ENCODE data around the gene TCF4.

Gene TCF4

DNA sequence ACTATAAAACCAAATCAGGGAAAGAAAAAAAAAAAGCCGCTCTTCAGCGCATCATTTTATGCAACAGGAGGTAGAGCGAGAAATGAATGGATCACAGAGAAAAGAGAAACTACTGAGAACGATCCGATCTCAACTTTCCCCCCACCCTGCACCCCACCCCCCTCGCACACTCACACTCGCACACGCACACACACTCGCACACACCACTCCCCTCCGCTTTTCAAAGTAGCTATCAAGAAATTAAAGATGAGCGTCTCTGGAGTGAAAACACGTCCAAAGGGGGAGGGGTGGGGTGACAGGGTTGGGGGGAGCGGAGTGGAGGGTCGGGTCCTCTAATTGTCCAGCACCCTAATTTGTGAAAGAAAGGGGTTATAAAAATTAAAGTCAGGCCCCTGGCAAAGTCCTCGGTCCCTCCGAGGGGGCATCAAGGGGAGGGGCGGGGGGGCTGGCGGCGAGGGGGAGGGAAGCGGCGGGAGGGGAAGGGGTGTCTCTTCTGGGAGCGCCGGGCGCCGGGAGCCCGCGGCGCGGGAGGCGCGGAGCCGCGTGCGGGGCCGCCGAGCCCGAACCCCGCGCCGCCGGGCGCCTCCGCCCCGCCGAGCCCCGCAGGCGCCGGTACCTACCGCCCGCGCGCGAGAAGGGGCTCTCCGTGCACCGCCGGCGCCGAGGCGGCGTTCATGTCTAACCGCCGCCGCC, 428 bp downstream of the TCF4 start:
- H3K27ac ChIP-seq (ENCODE audit: poor library complexity, severe bottlenecking): peak overlapping the region; percentile 61
- no peaks in the 10 kb centered on the region for H3K27me3 ChIP-seq (ENCODE audit: insufficient read depth, poor library complexity, severe bottlenecking)
- DNase-seq (ENCODE audit: low spot score) (no peak), ATAC-seq (ENCODE audit: low read depth) (no peak)
- H3K4me1 ChIP-seq (ENCODE audit: insufficient read depth, poor library complexity, severe bottlenecking): peaks cover 3% of the 10 kb centered on the region
- no peaks in the 10 kb centered on the region for H3K36me3 ChIP-seq (ENCODE audit: low read depth)
- H3K9me3 ChIP-seq (ENCODE audit: severe bottlenecking): no peaks in the 10 kb centered on the region
- TF ChIP-seq, protein P1, sequence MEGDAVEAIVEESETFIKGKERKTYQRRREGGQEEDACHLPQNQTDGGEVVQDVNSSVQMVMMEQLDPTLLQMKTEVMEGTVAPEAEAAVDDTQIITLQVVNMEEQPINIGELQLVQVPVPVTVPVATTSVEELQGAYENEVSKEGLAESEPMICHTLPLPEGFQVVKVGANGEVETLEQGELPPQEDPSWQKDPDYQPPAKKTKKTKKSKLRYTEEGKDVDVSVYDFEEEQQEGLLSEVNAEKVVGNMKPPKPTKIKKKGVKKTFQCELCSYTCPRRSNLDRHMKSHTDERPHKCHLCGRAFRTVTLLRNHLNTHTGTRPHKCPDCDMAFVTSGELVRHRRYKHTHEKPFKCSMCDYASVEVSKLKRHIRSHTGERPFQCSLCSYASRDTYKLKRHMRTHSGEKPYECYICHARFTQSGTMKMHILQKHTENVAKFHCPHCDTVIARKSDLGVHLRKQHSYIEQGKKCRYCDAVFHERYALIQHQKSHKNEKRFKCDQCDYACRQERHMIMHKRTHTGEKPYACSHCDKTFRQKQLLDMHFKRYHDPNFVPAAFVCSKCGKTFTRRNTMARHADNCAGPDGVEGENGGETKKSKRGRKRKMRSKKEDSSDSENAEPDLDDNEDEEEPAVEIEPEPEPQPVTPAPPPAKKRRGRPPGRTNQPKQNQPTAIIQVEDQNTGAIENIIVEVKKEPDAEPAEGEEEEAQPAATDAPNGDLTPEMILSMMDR (IDR thresholded peaks at IDR 0.05; ENCODE audit: poor library complexity, severe bottlenecking): no peak
- H3K4me3 ChIP-seq (ENCODE audit: severe bottlenecking): peak overlapping the region; percentile 44

DNA sequence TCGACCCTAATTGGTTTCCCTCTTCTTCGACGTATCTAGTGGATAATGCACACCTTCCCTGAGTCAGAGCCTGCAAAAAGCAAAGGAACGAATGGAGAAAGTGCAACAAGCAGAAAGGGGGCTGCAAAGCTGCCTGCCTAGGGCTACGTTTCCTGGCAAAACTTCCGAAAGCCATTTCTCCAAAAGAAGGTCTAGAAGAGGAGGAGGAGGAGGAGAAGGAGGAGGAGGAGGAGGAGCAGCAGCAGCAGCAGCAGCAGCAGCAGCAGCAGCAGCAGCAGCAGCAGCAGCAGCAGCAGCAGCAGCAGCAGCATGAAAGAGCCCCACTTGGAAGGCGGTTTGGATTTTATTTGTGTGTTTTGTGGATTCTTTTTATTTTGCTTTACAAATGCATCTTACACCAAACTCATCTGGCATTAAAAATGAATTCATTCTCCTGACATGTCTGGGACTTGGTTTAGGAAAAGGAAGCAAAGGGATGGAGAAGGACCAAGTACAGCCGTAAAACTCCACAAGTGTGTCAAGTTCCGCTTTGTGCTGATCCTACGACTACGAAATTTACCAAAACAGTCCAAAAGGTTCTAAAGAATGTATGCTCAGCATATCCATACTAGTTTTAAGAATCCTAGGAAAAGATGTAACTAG, 2.0 kb downstream of the TCF4 start:
- no peak for DNase-seq (ENCODE audit: low spot score)
- Histone ChIP-seq H3K27me3 (ENCODE audit: insufficient read depth, poor library complexity, severe bottlenecking) (no peaks in the 10 kb centered on the region), H3K27ac (ENCODE audit: poor library complexity, severe bottlenecking) (no peak overlapping the region), H3K4me1 (ENCODE audit: insufficient read depth, poor library complexity, severe bottlenecking) (peaks cover 3% of the 10 kb centered on the region), H3K4me3 (ENCODE audit: severe bottlenecking) (no peak overlapping the region), H3K36me3 (ENCODE audit: low read depth) (no peaks in the 10 kb centered on the region), H3K9me3 (ENCODE audit: severe bottlenecking) (no peaks in the 10 kb centered on the region)
- ATAC-seq (ENCODE audit: low read depth): no peak
- TF ChIP-seq, protein P1 (IDR thresholded peaks at IDR 0.05; ENCODE audit: poor library complexity, severe bottlenecking): no peak

DNA sequence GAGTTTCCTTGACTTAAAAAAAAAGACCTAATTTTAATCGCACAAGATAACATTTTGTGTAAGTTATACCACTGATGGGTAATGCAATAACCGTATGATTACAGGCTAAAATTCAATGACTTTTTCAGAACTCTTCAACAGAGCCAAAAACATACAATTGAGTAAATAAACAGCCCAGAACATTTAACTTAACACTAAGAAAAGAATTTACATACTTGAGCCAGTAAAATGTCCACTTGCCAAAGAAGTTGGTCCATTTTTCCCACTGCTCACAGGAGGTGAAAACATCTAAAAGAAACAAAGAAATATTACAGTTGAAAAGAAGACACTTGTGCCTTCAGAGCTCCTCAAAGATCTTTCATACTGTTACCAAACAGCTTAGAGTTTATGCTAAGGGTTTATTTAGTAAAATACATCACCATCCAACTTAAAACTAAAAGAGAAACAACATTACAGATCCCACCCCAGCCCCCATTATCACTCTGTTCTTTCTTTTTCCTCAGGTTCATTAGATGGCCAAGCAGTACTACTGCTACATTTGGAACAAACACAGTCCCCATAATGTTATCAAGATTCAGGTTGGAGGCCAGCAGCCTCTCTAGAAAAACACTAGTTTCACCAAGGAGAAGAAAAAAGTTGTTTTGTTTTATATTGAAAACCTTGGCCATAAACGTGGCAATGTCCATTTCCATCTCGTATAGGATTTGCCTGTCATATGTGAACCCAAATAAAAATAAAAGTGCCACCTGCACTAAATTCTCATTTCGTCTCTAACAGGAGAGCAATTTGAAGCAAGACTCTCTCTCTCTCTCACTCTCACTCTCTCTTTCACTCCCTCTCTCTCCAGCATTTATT, 2.7 kb downstream of the TCF4 start:
- TF ChIP-seq, protein P1 (IDR thresholded peaks at IDR 0.05; ENCODE audit: poor library complexity, severe bottlenecking): no peak
- no peak overlapping the region for H3K27ac ChIP-seq (ENCODE audit: poor library complexity, severe bottlenecking)
- no peaks in the 10 kb centered on the region for H3K36me3 ChIP-seq (ENCODE audit: low read depth)
- peaks cover 3% of the 10 kb centered on the region for H3K4me1 ChIP-seq (ENCODE audit: insufficient read depth, poor library complexity, severe bottlenecking)
- ATAC-seq (ENCODE audit: low read depth): no peak
- no peak overlapping the region for H3K4me3 ChIP-seq (ENCODE audit: severe bottlenecking)
- H3K9me3 ChIP-seq (ENCODE audit: severe bottlenecking): no peaks in the 10 kb centered on the region
- DNase-seq (ENCODE audit: low spot score): no peak
- no peaks in the 10 kb centered on the region for H3K27me3 ChIP-seq (ENCODE audit: insufficient read depth, poor library complexity, severe bottlenecking)

DNA sequence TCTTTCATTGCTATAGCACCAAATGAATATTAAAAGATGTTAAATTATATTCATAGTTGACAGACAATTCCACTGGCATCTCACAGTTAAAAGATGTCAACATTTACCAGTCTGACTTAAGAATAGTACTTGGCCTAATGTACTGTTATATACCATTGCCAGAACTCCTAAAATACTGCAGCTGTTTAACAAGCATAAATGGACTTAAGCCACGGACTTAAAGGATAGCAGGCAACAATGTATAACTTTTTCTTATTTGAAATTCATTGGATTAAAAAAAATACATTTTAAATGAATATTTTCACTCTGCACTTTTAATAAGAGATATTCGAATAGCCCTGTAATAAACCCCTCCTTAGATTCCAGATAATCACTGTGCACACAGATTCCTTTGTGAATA, 3.8 kb downstream of the TCF4 start:
- Histone ChIP-seq H3K4me1 (ENCODE audit: insufficient read depth, poor library complexity, severe bottlenecking) (peaks cover 3% of the 10 kb centered on the region), H3K4me3 (ENCODE audit: severe bottlenecking) (no peak overlapping the region), H3K27ac (ENCODE audit: poor library complexity, severe bottlenecking) (no peak overlapping the region), H3K27me3 (ENCODE audit: insufficient read depth, poor library complexity, severe bottlenecking) (no peaks in the 10 kb centered on the region), H3K36me3 (ENCODE audit: low read depth) (no peaks in the 10 kb centered on the region), H3K9me3 (ENCODE audit: severe bottlenecking) (no peaks in the 10 kb centered on the region)
- DNase-seq (ENCODE audit: low spot score) (no peak), ATAC-seq (ENCODE audit: low read depth) (no peak)
- TF ChIP-seq, protein P1 (IDR thresholded peaks at IDR 0.05; ENCODE audit: poor library complexity, severe bottlenecking): no peak
